Smooth muscle cell (in vitro differentiated cells): Measurements from ENCODE around the gene GALNTL6. TPM values are rescaled to one million over a fixed set of nuclear protein-coding genes. Genes with fewer than 3 reads are reported as not detected.

Experiments used
- DNase-seq: peaks from one replicate; lab custom pipeline; 2025; ENCODE audit not compliant: unreplicated experiment; lab: John Stamatoyannopoulos, UW
- H2AFZ ChIP-seq: fragments of 200-600 bp; sonication (generic); 2 replicates; pipeline ENCODE4 v1.6.0; 2016; ENCODE audit warnings: antibody characterized with exemption, low read depth, mild to moderate bottlenecking
- H3F3A ChIP-seq: fragments of 200-600 bp; sonication (generic); 2 replicates; pipeline ENCODE4 v1.6.0; 2017; ENCODE audit warnings: antibody characterized with exemption, low read depth
- H3K27ac ChIP-seq: fragments of 200-600 bp; sonication (generic); 2 replicates; pipeline ENCODE4 v1.5.1; 2016; ENCODE audit warnings: low read depth, mild to moderate bottlenecking
- H3K27me3 ChIP-seq: fragments of 200-600 bp; sonication (generic); 2 replicates; pipeline ENCODE4 v1.6.1; 2016; ENCODE audit warnings: low read depth, mild to moderate bottlenecking
- H3K36me3 ChIP-seq: fragments of 200-600 bp; sonication (generic); 2 replicates; pipeline ENCODE4 v1.5.1; 2016; ENCODE audit warnings: low read depth
- H3K4me1 ChIP-seq: fragments of 200-600 bp; sonication (generic); 2 replicates; pipeline ENCODE4 v1.5.1; 2016; ENCODE audit warnings: low read depth
- H3K4me2 ChIP-seq: fragments of 200-600 bp; sonication (generic); 2 replicates; pipeline ENCODE4 v1.6.0; 2016; ENCODE audit warnings: mild to moderate bottlenecking
- H3K4me3 ChIP-seq: fragments of 200-600 bp; sonication (generic); 2 replicates; pipeline ENCODE4 v1.5.1; 2016; ENCODE audit warnings: mild to moderate bottlenecking
- H3K79me2 ChIP-seq: fragments of 200-600 bp; sonication (generic); 2 replicates; pipeline ENCODE4 v1.6.0; 2016; ENCODE audit warnings: low read depth, mild to moderate bottlenecking
- H3K9ac ChIP-seq: fragments of 200-600 bp; sonication (generic); 2 replicates; pipeline ENCODE4 v1.6.0; 2016; ENCODE audit warnings: low read depth
- H3K9me3 ChIP-seq: fragments of 200-600 bp; sonication (generic); replicated peaks from 2 replicates; pipeline ENCODE4 v1.5.1; 2016; ENCODE audit warnings: low read depth
- H4K20me1 ChIP-seq: fragments of 200-600 bp; sonication (generic); 2 replicates; pipeline ENCODE4 v1.6.0; 2016; ENCODE audit warnings: low read depth
- CTCF ChIP-seq: fragments of 200-600 bp; sonication (generic); IDR thresholded peaks from 2 replicates; pipeline ENCODE4 v1.5.1; 2017; ENCODE audit warnings: borderline replicate concordance, mild to moderate bottlenecking, antibody characterized with exemption; ENCODE audit not compliant: insufficient read depth, poor library complexity, severe bottlenecking
- WGBS: methylation state at CpG from one replicate; pipeline ENCODE4 v1.1.7; 2016; ENCODE audit warnings: low lambda C conversion rate; 5-methylcytosine and 5-hydroxymethylcytosine counted together
- polyA plus RNA-seq: library from polyadenylated mRNA; unstranded; fragments of >200 nt; fragmentation: Nextera tagmentation; extraction: Ambion mirVana; gene quantifications from 2 replicates; pipeline ENCODE4 v1.2.1, GENCODE V29; 2016
- total RNA-seq: library from RNA; depleted of rRNA; stranded (reverse); fragments of >200 nt; gene quantifications from 2 replicates; pipeline ENCODE4 v1.2.3, GENCODE V29; 2014

The GALNTL6 gene
- total and polyA plus RNA-seq, 2 experiments from 2014 or later, result 0.18 to 1.3 TPM

- 96% methylated on average over 5 of the region's 5 CpGs for WGBS
Measured at GRCh38 chr4:172919269-172919668, 1106.1 kb downstream of the GALNTL6 start.

GRCh38 chr4:172927096-172927814 lies 1114.1 kb downstream of the GALNTL6 start:
- H3K36me3 ChIP-seq, result no peaks in the 10 kb centered on the region
- no peaks in the 10 kb centered on the region for H4K20me1 ChIP-seq
- no peak for TF ChIP-seq CTCF
- no peak overlapping the region for H3K27ac ChIP-seq
- H3K9me3 ChIP-seq, result no peaks in the 10 kb centered on the region
- no peaks in the 10 kb centered on the region for H3K4me1 ChIP-seq
- H3F3A ChIP-seq, result no peaks in the 10 kb centered on the region
- no peak overlapping the region for H3K4me3 ChIP-seq
- 85% methylated on average over 5 of the region's 5 CpGs for WGBS
- H3K27me3 ChIP-seq, result no peaks in the 10 kb centered on the region
- no peaks in the 10 kb centered on the region for H3K79me2 ChIP-seq
- no peak overlapping the region for H3K4me2 ChIP-seq
- DNase-seq, result no peak
- no peak overlapping the region for H2AFZ ChIP-seq
- no peak overlapping the region for H3K9ac ChIP-seq

More at GRCh38 chr4:172919269-172919668, 1106.1 kb downstream of the GALNTL6 start:
- Histone ChIP-seq H3K9me3 (no peaks in the 10 kb centered on the region), H3K27ac (no peak overlapping the region), H3K9ac (no peak overlapping the region), H3K4me3 (no peak overlapping the region), H4K20me1 (no peaks in the 10 kb centered on the region), H3K36me3 (no peaks in the 10 kb centered on the region), H3K79me2 (no peaks in the 10 kb centered on the region), H3K4me1 (no peaks in the 10 kb centered on the region), H3K4me2 (no peak overlapping the region), H2AFZ (no peak overlapping the region), H3F3A (no peaks in the 10 kb centered on the region), H3K27me3 (no peaks in the 10 kb centered on the region)
- DNase-seq, result no peak
- TF ChIP-seq CTCF, result no peak

- H3K27me3 ChIP-seq, result no peaks in the 10 kb centered on the region
- no peak overlapping the region for H3K4me3 ChIP-seq
- H2AFZ ChIP-seq, result no peak overlapping the region
- H4K20me1 ChIP-seq, result no peaks in the 10 kb centered on the region
- no peaks in the 10 kb centered on the region for H3K9me3 ChIP-seq
- no peak overlapping the region for H3K9ac ChIP-seq
- H3F3A ChIP-seq, result no peaks in the 10 kb centered on the region
- H3K4me1 ChIP-seq, result no peaks in the 10 kb centered on the region
- H3K79me2 ChIP-seq, result no peaks in the 10 kb centered on the region
- no peak for DNase-seq
- TF ChIP-seq CTCF, result no peak
- no peak overlapping the region for H3K27ac ChIP-seq
- no peaks in the 10 kb centered on the region for H3K36me3 ChIP-seq
- no peak overlapping the region for H3K4me2 ChIP-seq
Measured at GRCh38 chr4:172928347-172928746, 1115.1 kb downstream of the GALNTL6 start.

- Histone ChIP-seq H3K79me2 (no peaks in the 10 kb centered on the region), H4K20me1 (no peaks in the 10 kb centered on the region), H3K9ac (no peak overlapping the region), H3K4me3 (no peak overlapping the region), H3K9me3 (no peaks in the 10 kb centered on the region), H3K4me2 (no peak overlapping the region), H3K27ac (no peak overlapping the region), H3K36me3 (no peaks in the 10 kb centered on the region), H2AFZ (no peak overlapping the region), H3F3A (no peaks in the 10 kb centered on the region), H3K27me3 (no peaks in the 10 kb centered on the region), H3K4me1 (no peaks in the 10 kb centered on the region)
- no peak for TF ChIP-seq CTCF
- 84% methylated on average over 6 of the region's 6 CpGs for WGBS
- DNase-seq, result no peak
Measured at GRCh38 chr4:172938072-172938829, 1125.0 kb downstream of the GALNTL6 start.
